ENCODE data around the gene TMEM100.

The TMEM100 gene

DNA sequence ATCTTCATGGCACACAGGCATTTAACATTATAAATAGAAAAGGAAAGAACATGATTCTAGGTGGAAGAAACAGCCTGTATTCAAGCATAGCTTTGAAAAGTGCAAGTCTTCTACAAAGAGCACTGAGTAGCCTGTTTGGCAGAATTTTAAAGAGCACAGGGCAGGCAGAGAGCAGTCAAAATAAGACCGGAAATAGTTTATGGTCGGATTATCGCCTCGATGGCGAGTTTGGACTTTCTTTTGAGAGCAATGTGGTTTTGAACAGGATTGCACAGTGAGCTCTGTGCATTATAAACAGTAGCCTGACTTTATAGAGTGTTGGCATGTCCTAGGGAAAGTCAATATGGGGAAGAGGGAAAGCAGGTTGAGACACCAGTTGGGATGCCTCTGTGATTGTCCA, 6.2 kb upstream of the TMEM100 start:
- Histone ChIP-seq H3K4me3 (ENCODE audit: control insufficient read depth in 1 of 7, extremely low read depth in 1 of 7, insufficient read depth in 4 of 7, low read depth in 2 of 7, low read length in 6 of 7) (no peak overlapping the region), H3K4me1 (ENCODE audit: control extremely low read depth in 1 of 4, control insufficient read depth in 4 of 4, insufficient read depth in 4 of 4, low read length in 3 of 4) (no peaks in the 10 kb centered on the region), H3K9me3 (ENCODE audit: control extremely low read depth in 1 of 5, control insufficient read depth in 4 of 5, insufficient read depth in 2 of 5, low read depth in 1 of 5, low read length in 4 of 5) (no peaks in the 10 kb centered on the region), H3K27ac (ENCODE audit: insufficient read depth in 1 of 2, low read depth in 1 of 2, low read length in 2 of 2, poor library complexity in 1 of 2, severe bottlenecking in 2 of 2) (no peak overlapping the region), H3K36me3 (ENCODE audit: control insufficient read depth in 4 of 4, insufficient read depth in 4 of 4, low read length in 3 of 4) (no peaks in the 10 kb centered on the region), H3K27me3 (replicated peaks in 2 of 5; ENCODE audit: control insufficient read depth in 4 of 5, insufficient read depth in 5 of 5, low read length in 4 of 5) (peaks cover 0 to 1% (median 0%) of the 10 kb centered on the region in 5 experiments)
- ChIA-PET POLR2A (no interaction called here), CTCF (interaction anchor here (1.1 to 1.7 kb wide), 4 partner anchors 9 to 205 kb away, joined by 3 to 10 read pairs (median 4); no protein-coding TSS in a partner anchor)
- 99% methylated on average over 5 of the region's 5 CpGs for WGBS (ENCODE audit: insufficient coverage)
- DNase-seq: no peak

DNA sequence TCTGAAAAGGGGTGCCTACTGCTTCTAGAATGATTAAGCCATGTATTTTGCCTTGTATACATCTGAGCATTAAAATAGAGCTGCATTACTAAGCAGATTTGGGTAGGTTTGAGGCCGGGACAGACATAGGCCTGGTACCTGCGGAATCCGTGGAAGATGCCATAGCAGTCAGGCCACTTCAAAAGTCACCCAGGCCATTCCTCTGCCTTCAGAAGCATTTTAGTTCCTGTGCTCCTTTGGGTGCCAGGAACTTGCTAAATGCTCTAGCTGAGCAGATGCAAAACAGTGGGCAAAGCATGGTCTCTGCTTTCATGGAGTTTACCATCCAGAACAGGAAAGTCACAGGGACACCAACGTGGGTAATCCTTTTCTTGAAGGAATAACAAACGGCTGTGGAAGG, 5.7 kb upstream of the TMEM100 start:
- no peak overlapping the region for H3K4me3 ChIP-seq (ENCODE audit: control insufficient read depth in 1 of 7, extremely low read depth in 1 of 7, insufficient read depth in 4 of 7, low read depth in 2 of 7, low read length in 6 of 7)
- POLR2A ChIA-PET: no interaction called here
- H3K9me3 ChIP-seq (ENCODE audit: control extremely low read depth in 1 of 5, control insufficient read depth in 4 of 5, insufficient read depth in 2 of 5, low read depth in 1 of 5, low read length in 4 of 5): no peaks in the 10 kb centered on the region
- DNase-seq: no peak
- WGBS (ENCODE audit: insufficient coverage): 78% methylated on average over 4 of the region's 5 CpGs
- no peak overlapping the region for H3K27ac ChIP-seq (ENCODE audit: insufficient read depth in 1 of 2, low read depth in 1 of 2, low read length in 2 of 2, poor library complexity in 1 of 2, severe bottlenecking in 2 of 2)
- H3K36me3 ChIP-seq (ENCODE audit: control insufficient read depth in 4 of 4, insufficient read depth in 4 of 4, low read length in 3 of 4): no peaks in the 10 kb centered on the region
- H3K4me1 ChIP-seq (ENCODE audit: control extremely low read depth in 1 of 4, control insufficient read depth in 4 of 4, insufficient read depth in 4 of 4, low read length in 3 of 4): no peaks in the 10 kb centered on the region
- CTCF ChIA-PET: interaction anchor here (1.1 to 1.7 kb wide), 4 partner anchors 9 to 204 kb away, joined by 3 to 10 read pairs (median 4); no protein-coding TSS in a partner anchor
- peaks cover 0 to 1% (median 0%) of the 10 kb centered on the region in 5 experiments for H3K27me3 ChIP-seq (replicated peaks in 2 of 5; ENCODE audit: control insufficient read depth in 4 of 5, insufficient read depth in 5 of 5, low read length in 4 of 5)

DNA sequence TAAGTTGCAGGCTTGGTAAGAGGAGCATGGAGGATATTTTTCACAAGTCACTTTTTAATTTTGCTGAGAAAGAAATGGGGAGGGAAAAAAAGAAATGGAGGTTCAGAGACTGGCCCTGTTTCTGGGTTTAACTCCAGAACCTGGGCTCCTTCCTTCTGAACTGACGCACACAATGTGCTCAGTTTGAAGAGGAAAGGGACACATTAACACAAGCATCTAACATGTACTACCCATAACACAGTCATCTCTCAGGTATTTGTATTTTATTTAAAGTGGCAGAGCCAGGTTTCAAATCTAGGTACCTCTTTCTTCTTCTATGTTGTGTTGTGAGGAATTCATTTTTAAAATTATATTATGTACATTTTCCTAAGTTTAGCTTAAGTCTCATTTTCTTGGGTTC, 5.3 kb upstream of the TMEM100 start:
- H3K36me3 ChIP-seq (ENCODE audit: control insufficient read depth in 4 of 4, insufficient read depth in 4 of 4, low read length in 3 of 4): no peaks in the 10 kb centered on the region
- no peak overlapping the region for H3K27ac ChIP-seq (ENCODE audit: insufficient read depth in 1 of 2, low read depth in 1 of 2, low read length in 2 of 2, poor library complexity in 1 of 2, severe bottlenecking in 2 of 2)
- CTCF ChIA-PET: interaction anchor here (1.1 to 1.7 kb wide), 3 partner anchors 8 to 201 kb away, joined by 3 to 10 read pairs (median 5); no protein-coding TSS in a partner anchor
- POLR2A ChIA-PET: no interaction called here
- no peaks in the 10 kb centered on the region for H3K9me3 ChIP-seq (ENCODE audit: control extremely low read depth in 1 of 5, control insufficient read depth in 4 of 5, insufficient read depth in 2 of 5, low read depth in 1 of 5, low read length in 4 of 5)
- WGBS (ENCODE audit: insufficient coverage): no CpG with 5 or more reads among the region's 1 CpG
- H3K27me3 ChIP-seq (replicated peaks in 2 of 5; ENCODE audit: control insufficient read depth in 4 of 5, insufficient read depth in 5 of 5, low read length in 4 of 5): peaks cover 0 to 2% (median under 1%) of the 10 kb centered on the region in 5 experiments
- H3K4me3 ChIP-seq (ENCODE audit: control insufficient read depth in 1 of 7, extremely low read depth in 1 of 7, insufficient read depth in 4 of 7, low read depth in 2 of 7, low read length in 6 of 7): no peak overlapping the region
- H3K4me1 ChIP-seq (ENCODE audit: control extremely low read depth in 1 of 4, control insufficient read depth in 4 of 4, insufficient read depth in 4 of 4, low read length in 3 of 4): no peaks in the 10 kb centered on the region
- DNase-seq: no peak

DNA sequence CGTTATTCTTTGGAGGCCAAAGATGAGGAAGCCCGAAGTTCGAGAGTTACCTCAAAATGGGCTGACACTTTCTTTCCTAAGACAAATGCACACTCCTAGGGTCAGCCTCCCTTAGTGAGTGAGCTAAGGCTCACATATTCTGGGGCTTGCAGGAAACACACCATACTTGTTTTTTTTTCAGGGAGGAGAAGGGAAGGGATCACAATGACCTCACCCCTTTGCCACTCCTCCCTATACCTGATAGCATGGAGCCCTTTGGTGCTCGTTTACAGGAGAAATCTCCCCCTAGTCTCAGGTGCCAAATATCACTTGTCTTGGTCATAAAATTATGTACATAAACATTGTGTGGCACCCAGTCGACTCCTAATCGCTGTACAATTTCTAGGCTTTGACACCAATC, 4.6 kb upstream of the TMEM100 start:
- Histone ChIP-seq H3K4me1 (ENCODE audit: control extremely low read depth in 1 of 4, control insufficient read depth in 4 of 4, insufficient read depth in 4 of 4, low read length in 3 of 4) (no peaks in the 10 kb centered on the region), H3K36me3 (ENCODE audit: control insufficient read depth in 4 of 4, insufficient read depth in 4 of 4, low read length in 3 of 4) (no peaks in the 10 kb centered on the region), H3K27me3 (replicated peaks in 2 of 5; ENCODE audit: control insufficient read depth in 4 of 5, insufficient read depth in 5 of 5, low read length in 4 of 5) (peaks cover 0 to 6% (median 2%) of the 10 kb centered on the region in 5 experiments), H3K9me3 (ENCODE audit: control extremely low read depth in 1 of 5, control insufficient read depth in 4 of 5, insufficient read depth in 2 of 5, low read depth in 1 of 5, low read length in 4 of 5) (no peaks in the 10 kb centered on the region), H3K27ac (ENCODE audit: insufficient read depth in 1 of 2, low read depth in 1 of 2, low read length in 2 of 2, poor library complexity in 1 of 2, severe bottlenecking in 2 of 2) (no peak overlapping the region), H3K4me3 (ENCODE audit: control insufficient read depth in 1 of 7, extremely low read depth in 1 of 7, insufficient read depth in 4 of 7, low read depth in 2 of 7, low read length in 6 of 7) (no peak overlapping the region)
- no peak for DNase-seq
- 100% methylated on average over 4 of the region's 6 CpGs for WGBS (ENCODE audit: insufficient coverage)
- POLR2A ChIA-PET: no interaction called here
- CTCF ChIA-PET: interaction anchor here (1.8 kb wide), 1 partner anchor 9 kb away, joined by 4 read pairs; no protein-coding TSS in a partner anchor

DNA sequence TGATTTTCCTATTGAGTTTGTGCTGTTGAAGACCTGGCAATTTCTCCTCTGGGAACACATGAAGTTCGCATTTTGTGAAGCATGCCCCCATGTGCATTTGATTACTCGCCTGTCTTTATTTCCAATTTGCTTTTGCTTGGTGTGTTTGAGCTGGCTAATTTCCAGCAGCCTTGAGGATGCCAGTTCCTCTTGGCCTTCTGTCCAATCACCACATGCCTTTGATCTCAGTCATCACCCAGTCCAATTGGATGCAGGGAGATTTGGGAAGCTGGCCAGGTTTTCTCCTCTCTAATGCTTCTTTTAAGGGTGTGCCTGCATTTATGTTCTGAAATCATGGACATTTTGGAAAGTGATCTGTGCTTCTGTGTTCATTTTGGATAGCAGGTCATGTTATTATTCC, 3.8 kb upstream of the TMEM100 start:
- 100% methylated on average over 2 of the region's 2 CpGs for WGBS (ENCODE audit: insufficient coverage)
- Histone ChIP-seq H3K27ac (ENCODE audit: insufficient read depth in 1 of 2, low read depth in 1 of 2, low read length in 2 of 2, poor library complexity in 1 of 2, severe bottlenecking in 2 of 2) (no peak overlapping the region), H3K4me1 (ENCODE audit: control extremely low read depth in 1 of 4, control insufficient read depth in 4 of 4, insufficient read depth in 4 of 4, low read length in 3 of 4) (no peaks in the 10 kb centered on the region), H3K27me3 (replicated peaks in 2 of 5; ENCODE audit: control insufficient read depth in 4 of 5, insufficient read depth in 5 of 5, low read length in 4 of 5) (peaks cover 0 to 6% (median 2%) of the 10 kb centered on the region in 5 experiments), H3K36me3 (ENCODE audit: control insufficient read depth in 4 of 4, insufficient read depth in 4 of 4, low read length in 3 of 4) (no peaks in the 10 kb centered on the region), H3K9me3 (ENCODE audit: control extremely low read depth in 1 of 5, control insufficient read depth in 4 of 5, insufficient read depth in 2 of 5, low read depth in 1 of 5, low read length in 4 of 5) (no peaks in the 10 kb centered on the region), H3K4me3 (ENCODE audit: control insufficient read depth in 1 of 7, extremely low read depth in 1 of 7, insufficient read depth in 4 of 7, low read depth in 2 of 7, low read length in 6 of 7) (no peak overlapping the region)
- no peak for DNase-seq
- CTCF ChIA-PET: interaction anchor here (0.6 to 1.8 kb wide), 3 partner anchors 8 to 56 kb away, joined by 3 to 4 read pairs (median 3); no protein-coding TSS in a partner anchor
- POLR2A ChIA-PET: no interaction called here

DNA sequence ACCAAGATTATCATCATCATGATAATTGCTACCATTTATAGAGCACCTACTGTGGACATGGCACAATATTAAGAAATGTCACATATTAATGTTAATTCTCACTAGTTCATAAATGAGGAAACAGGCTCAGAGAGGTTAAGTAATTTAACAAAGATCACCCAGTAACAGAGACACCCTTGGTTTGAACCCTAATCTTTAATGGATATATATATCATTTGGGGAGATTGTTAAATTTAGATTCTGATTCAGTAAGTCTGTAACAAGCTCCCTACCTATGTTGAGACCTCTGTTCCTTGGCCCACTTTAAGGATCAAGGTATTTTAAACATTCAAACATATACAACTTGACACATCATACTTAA, 804 bp upstream of the TMEM100 start:
- Histone ChIP-seq H3K9me3 (ENCODE audit: control extremely low read depth in 1 of 5, control insufficient read depth in 4 of 5, insufficient read depth in 2 of 5, low read depth in 1 of 5, low read length in 4 of 5) (no peaks in the 10 kb centered on the region), H3K36me3 (ENCODE audit: control insufficient read depth in 4 of 4, insufficient read depth in 4 of 4, low read length in 3 of 4) (no peaks in the 10 kb centered on the region), H3K27me3 (replicated peaks in 2 of 5; ENCODE audit: control insufficient read depth in 4 of 5, insufficient read depth in 5 of 5, low read length in 4 of 5) (peaks cover 0 to 7% (median 5%) of the 10 kb centered on the region in 5 experiments), H3K4me1 (ENCODE audit: control extremely low read depth in 1 of 4, control insufficient read depth in 4 of 4, insufficient read depth in 4 of 4, low read length in 3 of 4) (no peaks in the 10 kb centered on the region), H3K4me3 (ENCODE audit: control insufficient read depth in 1 of 7, extremely low read depth in 1 of 7, insufficient read depth in 4 of 7, low read depth in 2 of 7, low read length in 6 of 7) (no peak overlapping the region), H3K27ac (ENCODE audit: insufficient read depth in 1 of 2, low read depth in 1 of 2, low read length in 2 of 2, poor library complexity in 1 of 2, severe bottlenecking in 2 of 2) (no peak overlapping the region)
- ChIA-PET POLR2A (no interaction called here), CTCF (interaction anchor here (0.5 to 1.6 kb wide), 3 partner anchors 16 to 197 kb away, joined by 3 to 5 read pairs (median 3); no protein-coding TSS in a partner anchor)
- no peak for DNase-seq

DNA sequence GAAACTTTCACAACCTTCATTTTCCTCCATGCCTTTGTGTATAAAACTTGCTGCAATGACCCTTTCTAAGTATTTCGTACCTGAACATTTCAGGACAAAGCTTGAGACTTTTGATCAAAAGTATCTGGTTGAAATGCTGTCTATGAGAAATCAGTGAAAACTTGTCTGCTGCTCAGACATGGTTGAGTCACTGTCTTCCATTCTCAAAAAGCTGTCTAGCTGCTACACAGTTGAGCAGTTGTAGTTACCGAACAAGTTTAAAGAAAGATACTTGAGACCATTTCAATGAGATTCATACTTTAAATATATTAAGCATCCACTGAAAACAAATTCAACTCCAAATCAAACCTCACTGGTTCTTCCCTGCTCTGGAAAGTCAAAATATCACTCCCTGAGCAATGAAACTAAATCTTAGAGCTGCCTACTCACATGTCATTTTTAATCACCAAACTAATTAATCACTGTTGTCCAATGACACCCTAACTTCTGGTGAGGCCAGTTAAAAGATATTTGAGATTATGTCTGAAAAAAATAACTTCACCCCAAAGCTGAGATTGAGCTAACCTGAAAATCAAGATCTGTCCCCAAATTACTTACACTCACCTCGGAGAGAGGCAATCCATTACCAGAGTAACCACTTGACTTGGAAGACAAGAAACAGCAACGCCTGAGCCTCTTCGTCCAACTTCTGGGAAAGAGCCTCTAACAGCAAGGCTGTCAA, 488 bp downstream of the TMEM100 start:
- ChIA-PET POLR2A (no interaction called here), CTCF (interaction anchor here (0.6 to 1.8 kb wide), 5 partner anchors 10 to 196 kb away, joined by 3 to 7 read pairs (median 3); no protein-coding TSS in a partner anchor)
- H3K36me3 ChIP-seq (ENCODE audit: control insufficient read depth in 4 of 4, insufficient read depth in 4 of 4, low read length in 3 of 4): no peaks in the 10 kb centered on the region
- no peak overlapping the region for H3K4me3 ChIP-seq (ENCODE audit: control insufficient read depth in 1 of 7, extremely low read depth in 1 of 7, insufficient read depth in 4 of 7, low read depth in 2 of 7, low read length in 6 of 7)
- 100% methylated on average over 2 of the region's 5 CpGs for WGBS (ENCODE audit: insufficient coverage)
- no peaks in the 10 kb centered on the region for H3K4me1 ChIP-seq (ENCODE audit: control extremely low read depth in 1 of 4, control insufficient read depth in 4 of 4, insufficient read depth in 4 of 4, low read length in 3 of 4)
- H3K27me3 ChIP-seq (replicated peaks in 2 of 5; ENCODE audit: control insufficient read depth in 4 of 5, insufficient read depth in 5 of 5, low read length in 4 of 5): peaks cover 0 to 7% (median 5%) of the 10 kb centered on the region in 5 experiments
- no peak overlapping the region for H3K27ac ChIP-seq (ENCODE audit: insufficient read depth in 1 of 2, low read depth in 1 of 2, low read length in 2 of 2, poor library complexity in 1 of 2, severe bottlenecking in 2 of 2)
- no peak for DNase-seq
- no peaks in the 10 kb centered on the region for H3K9me3 ChIP-seq (ENCODE audit: control extremely low read depth in 1 of 5, control insufficient read depth in 4 of 5, insufficient read depth in 2 of 5, low read depth in 1 of 5, low read length in 4 of 5)

Data from common myeloid progenitor, CD34-positive (primary cell).